HG02588 (cell line): ENCODE measurements around the gene GJC1.
"Not testable (repeated sequence)": the region's sequence is repeated elsewhere in the genome, so short reads cannot be mapped to it uniquely, and the experiment has no call there.

Experiments used
- ATAC-seq: cut with Tn5 transposase; IDR thresholded peaks from one replicate; pipeline ENCODE4 v1.9.1; 2021; ENCODE audit warnings: mild to moderate bottlenecking, moderate library complexity; ENCODE audit not compliant: unreplicated experiment

Gene GJC1

DNA sequence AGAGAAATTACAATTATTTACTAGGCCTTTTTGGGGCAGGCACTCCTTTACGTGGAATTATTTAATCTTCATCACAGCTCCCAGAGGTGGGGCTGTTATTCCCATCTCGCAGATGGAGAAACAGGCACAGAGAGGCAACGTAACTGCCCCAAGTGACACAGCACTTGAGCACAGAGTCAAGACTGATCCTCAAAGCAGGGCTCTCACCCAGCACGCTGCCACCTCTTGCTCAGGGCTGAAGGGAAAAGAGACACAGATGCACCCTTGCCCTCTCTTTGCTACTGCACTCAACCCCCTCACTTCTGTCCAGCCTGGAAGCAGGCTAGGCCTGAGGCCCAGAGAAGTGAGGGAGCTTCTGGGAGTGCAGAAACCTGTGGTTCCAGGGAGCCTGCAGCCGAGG, 66.9 kb downstream of the GJC1 start:
- ATAC-seq, result no peak

DNA sequence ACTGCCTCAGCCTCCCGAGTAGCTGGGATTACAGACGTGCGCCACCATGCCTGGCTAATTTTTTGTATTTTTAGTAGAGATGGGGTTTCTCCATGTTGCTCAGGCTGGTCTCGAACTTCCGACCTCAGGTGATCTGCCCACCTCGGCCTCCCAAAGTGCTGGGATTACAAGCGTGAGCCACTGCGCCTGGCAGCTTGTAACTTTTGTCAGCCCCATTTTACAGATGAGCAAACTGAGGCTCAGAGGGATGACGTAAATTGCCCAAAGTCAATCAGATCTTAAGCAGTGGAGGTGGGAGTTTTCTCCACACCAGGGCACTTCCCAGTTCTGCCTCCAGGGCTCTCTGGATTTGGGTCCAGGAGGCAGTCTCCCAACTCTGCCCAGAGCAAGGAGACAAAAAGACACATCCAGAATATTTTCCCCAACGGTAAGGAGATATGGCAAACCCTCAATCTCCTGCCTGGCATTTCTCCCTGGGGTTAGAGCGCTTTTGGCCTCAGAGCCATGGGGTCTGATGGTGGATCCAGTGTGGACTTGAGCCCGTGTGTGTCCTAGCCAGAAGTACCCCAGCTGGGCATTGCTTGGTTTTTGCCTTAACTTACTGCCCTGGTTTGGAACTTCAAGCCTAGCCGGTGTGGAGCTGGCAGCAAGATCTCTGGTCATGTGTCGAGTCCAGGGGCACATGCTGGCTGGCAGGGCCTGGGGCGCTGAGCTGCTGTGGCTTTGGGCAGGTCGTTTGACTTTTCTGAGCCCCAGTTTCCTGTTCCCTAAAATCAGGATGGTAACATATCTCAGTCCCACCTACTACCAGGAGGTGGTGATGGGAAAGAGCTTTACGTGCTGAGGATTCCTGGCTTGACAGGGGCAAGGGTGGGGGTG, 67.9 kb downstream of the GJC1 start:
- ATAC-seq, result no peak

DNA sequence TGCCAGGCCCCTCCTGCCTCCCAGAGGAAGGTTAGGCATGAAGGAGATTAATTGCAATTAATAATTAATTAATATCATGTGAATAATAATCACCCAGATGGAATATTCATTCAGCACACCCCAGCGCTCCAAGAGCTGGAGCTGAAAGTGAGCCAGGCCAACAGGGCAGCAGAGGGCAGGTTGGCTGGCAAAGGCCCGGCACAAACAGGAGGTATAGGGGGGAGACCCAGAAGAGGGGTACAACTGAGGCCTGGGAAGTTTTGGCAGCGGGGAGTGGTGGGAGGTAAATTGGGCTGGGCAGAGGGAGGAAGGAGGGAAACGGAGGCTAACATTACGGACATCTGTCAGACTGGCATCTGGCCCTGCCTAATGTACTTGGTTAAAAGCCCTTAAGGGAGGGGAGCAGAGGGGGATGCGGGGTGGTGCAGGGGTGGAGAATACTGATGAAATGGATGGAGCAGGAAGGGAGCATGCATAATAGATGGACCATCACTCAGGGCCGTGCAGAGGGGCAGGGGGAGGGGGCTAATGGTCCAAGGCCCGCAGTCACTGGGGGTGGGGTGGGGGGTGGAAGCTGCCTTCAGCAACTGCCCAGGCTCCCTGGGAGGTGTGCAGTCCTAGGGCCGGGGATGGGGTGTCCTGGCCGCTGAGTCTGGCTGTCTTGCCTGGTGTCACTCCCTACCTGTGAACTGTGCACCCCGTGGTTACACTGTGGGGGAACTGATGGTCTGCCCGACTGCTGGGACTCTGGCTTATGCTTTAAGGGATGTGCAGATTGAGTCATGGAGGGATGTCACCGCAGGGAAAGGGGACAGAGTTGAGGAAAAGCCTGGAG, 69.4 kb downstream of the GJC1 start:
- ATAC-seq, result no peak

GRCh38 chr17:44759916-44760243, 70.2 kb downstream of the GJC1 start:
- no peak for ATAC-seq

DNA sequence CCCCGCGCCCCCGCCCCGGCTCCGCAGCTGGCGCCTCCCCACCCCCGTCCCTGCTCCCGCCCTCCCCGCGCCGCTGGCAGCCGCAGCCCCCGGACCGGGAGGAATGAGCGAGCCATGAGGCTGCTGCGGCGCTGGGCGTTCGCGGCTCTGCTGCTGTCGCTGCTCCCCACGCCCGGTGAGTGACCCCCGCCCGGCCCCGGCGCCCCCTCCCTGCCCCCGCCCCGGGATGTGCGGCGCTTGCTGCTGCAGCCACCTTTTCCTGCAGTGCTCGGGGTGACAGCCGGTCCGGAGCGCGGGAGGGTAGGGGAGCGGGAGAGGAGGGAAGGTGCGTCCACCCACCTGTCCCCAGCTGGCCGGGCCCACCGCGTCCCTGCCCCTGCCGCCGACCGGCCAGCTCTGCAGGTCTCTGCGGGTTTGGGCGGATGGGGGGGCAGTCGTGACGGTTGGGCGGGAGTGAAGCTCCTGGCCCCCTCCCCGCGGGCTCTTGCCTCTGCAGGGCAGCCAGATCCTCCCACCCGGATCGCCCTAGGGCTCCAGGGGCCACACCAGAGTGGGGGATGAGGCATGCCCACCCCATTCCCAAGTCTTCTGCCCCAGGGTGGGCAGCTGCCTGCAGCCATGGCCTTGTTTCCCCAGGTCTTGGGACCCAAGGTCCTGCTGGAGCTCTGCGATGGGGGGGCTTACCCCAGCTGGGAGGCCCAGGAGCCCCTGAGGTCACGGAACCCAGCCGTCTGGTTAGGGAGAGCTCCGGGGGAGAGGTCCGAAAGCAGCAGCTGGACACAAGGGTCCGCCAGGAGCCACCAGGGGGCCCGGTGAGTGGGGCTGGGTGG, 70.8 kb downstream of the GJC1 start:
- ATAC-seq, result no peak

DNA sequence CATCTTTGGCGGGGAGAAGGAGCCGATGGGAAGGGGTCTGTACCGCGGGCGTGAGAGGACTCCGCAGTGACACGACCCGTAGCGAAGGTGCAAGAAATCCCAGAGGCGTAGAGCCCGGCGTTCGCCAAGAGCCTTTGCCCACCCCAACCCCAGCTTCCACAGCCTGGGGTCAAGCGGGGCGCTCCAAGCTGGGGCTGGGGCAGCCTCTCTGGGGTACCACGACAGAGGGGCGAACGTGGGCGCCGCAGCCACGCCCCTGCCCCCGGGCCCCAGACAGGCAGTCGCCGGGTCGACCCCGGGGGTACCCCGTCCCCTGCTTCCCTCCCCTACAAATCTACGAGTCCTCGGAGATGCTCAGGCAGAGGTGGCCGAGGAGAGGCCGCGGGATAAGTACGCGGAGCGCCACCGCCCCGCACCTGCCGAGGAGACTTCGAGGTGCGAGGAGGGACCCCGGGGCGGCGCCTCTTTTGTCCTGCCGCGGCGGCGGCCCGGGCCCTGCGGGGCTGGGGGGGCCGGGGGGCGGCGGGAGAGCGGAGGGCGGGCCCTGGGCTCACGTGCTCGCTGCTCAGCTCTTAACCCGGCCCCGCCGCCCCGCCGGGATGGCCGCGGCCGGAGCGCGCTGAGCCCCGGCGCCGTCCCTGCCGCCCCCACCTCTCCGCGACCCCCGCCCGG, 71.5 kb downstream of the GJC1 start, which contains the start of gene ADAM11:
Gene ADAM11, plus strand, starts transcription at position 575 of the 672 bp plus-strand sequence. CDS start 212 bp downstream, outside the sequence.
- ATAC-seq, result no peak

DNA sequence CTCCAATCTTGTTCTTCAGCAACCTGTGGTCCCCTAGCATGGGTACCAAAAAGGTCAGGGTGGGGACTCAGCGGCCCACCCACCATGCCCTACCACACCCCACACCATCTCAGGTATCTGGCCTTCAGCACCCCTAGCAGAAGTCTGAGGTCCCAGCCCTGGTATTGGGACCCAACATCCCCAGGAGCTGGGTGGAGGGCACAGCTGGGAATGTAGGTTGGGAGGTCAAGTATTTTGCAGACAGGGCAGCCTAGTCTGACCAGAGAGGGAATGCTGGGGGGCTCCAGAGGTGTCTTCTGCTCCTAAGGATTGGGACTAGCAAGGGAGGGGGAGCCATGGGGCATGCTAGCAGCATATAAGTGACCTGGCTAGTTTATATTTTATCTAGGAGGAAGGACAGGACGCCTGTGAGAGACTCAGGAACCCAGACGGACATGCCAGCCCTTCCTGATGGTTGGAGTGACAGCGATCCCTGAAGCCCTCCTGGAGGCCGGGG, 72.1 kb downstream of the GJC1 start:
- ATAC-seq, result no peak

DNA sequence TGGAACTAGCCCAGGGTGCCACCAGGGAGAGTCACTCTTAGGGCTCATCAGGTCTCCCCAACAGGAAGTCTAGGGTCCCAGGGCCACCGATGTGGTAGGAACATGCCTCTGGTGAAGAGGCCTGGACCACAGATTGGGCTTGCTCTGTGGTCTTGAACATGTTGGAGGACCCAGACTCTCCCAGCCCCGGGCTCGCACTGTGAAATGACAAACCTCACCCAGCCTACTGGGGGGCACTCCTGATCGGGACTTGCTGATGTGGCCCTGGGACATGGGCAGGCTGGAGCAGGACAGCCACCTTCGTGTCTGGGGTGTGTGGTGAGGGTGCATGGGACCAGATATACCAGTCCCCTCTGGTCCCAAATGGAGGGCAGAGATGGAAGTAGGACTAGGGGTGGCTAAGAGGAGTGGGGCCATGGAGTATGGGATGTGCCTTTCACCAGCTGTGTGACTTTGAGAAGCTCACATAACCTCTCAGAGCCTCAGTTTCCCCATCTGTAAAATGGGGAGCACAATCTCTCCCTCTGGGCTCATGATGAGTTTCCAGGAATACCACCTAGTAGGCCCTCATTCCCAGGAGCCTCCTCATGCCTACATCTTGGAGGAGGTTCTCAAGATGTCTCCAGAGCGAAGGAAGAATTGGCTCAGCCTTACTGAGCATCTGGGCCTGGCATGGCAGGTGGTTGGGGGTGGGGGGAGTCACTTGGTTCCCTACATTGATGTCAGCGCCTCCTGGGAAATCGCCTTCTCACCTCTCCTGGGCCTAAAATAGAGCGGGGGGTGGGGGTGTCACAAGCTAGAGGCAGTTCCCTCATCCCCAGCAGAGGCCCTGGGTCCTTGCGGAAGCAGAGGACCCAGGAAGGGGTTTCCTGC, 72.8 kb downstream of the GJC1 start:
- no peak for ATAC-seq

- ATAC-seq, result not testable (repeated sequence)
These were observed 74.9 kb downstream of the GJC1 start for GRCh38 chr17:44755180-44755579.

DNA sequence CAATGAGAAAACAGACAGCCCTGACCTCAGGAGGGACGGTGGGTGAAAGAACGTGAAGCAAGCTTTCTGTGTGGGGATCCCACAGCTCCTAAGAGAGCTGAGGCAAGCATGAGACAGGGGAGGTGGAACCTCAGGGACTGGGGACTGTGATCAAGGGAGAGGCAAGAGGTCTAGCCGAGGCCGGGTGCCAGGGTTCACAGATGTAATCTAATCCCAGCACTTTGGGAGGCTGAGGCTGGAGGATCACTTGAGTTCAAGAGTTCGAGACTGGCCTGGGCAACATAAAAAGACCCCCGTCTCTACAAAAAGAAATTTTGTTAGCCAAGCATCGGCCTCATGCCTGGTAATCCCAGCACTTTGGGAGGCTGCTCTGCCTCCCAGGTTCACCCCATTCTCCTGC, 75.8 kb downstream of the GJC1 start:
- no peak for ATAC-seq

DNA sequence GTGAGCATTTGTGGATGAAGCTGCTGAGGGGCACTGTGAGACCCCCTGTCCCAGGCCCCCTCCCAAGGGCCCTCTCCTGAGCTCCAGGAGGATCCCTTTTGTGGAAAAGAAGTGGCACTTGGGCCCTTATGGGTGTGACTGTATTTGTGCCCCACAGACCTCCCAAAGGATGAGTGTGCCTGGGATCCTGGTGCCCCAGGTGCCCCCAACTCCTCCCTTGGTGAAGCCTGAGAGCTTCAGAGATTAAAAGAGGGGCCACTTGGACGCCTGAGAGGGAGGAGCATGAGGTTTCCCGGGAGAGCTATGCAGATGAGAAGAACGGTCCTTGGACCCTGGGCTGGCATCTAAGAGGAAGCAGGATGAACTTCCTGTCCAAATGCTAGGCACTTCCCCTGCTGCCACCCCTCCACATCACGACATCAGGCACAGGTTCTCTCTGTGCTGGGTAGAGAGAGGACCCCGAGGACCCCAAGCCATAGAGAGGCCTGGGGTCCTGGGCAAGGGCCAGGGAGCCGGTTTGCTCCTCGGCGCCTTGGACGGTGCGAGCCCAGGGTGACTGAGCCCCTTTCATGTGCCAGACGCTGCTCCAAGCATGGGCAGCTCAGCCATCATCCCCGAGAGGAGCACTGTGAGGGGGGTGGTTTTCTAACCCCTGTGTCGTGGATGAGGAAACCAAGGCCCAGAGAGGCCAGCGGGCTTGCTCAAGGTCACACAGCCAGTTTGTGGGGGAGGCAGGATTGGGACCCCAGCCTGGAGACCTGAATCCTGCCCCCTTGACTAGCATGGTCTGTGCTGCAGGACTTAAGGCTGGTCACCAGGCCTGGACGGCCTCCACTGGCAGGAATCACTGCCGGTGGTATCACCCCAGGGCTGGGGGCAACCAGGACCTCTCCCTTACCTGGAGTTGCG, 76.9 kb downstream of the GJC1 start:
- ATAC-seq, result no peak

GRCh38 chr17:44751806-44752205, 78.3 kb downstream of the GJC1 start:
- no peak for ATAC-seq

GRCh38 chr17:44751331-44751730, 78.8 kb downstream of the GJC1 start:
- no peak for ATAC-seq

- ATAC-seq, result no peak
These were observed 80.1 kb downstream of the GJC1 start for GRCh38 chr17:44749980-44750318.

DNA sequence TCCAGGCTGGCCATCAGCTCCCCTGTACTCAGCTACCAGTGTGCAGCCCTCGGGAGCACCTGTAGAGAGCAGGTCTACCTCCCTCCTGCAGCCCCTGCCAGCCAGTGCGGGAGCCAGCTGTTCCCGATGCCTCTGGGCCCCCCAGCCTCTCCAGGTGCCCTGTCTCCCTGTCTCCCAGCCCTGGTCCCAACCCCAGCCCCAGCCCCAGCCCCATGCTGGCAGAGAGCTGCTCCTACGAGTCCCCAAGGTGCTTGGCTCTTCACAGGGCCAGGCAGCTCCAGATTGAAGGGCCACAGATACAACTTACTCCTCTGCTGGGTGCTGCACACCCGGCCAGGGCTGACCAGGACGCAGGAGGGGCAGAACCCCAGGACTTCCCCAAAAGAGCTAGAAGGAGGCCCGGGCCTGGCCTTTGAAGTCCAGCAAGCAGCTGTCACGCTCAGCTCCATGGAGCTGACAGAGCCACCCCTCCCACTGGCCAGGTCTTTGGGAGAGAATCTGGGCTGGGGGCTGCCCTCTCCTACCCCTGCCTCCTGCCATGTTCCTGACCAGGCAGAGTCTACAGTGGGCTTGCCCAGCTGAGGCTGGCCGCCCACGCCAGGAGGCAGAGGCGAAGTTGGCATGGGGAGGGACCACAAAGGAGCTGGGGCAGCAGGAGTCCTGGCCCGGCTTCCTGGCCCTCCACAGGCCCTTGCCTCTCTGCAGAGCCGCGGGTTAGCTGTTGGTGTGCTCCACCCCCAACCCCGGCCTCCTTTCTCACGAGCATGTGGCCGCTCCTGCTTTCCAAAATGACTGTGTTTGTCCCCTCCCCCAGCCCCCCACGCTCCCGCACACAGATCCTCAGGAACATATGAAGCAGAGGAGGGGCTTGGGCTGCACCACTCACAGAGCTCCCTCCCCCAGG, 80.8 kb downstream of the GJC1 start:
- ATAC-seq, result no peak
